Ammon's horn (tissue), 1 donor: Measurements from ENCODE around the gene MMAB.

Experiments
- DNase-seq: peaks from one replicate; pipeline ENCODE4 v3.0.0-alpha.2; 2016; ENCODE audit warnings: low spot score

MMAB gene

GRCh38 chr12:109559200-109559505 lies 14.2 kb downstream of the MMAB start:
- DNase-seq, result no peak

GRCh38 chr12:109558374-109559199 lies 14.7 kb downstream of the MMAB start:
- no peak for DNase-seq

DNA sequence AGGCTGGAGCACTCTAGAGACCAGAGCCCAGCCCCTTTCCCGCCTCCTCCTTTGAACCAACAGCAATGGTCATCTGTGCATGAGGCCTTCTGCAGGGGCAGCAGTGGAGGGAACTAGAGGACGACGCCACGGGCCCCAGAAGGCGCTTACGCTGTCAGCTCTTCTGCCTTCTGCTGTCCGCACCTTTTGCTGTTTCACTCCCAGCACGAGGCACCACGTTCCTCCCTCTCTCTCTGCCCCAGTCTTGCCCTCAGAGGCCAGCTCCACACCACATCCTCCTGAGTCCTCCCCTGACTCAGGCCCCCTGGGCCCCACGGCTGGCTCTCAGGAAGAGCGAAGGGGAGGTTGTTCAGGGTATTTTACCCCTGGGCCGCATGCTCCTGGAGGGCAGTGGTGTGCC lies 15.5 kb downstream of the MMAB start:
- DNase-seq, result no peak

GRCh38 chr12:109557200-109557599 lies 16.1 kb downstream of the MMAB start:
- no peak for DNase-seq

GRCh38 chr12:109555431-109556315 lies 17.6 kb downstream of the MMAB start:
- DNase-seq, result no peak

- DNase-seq, result no peak
Observed at GRCh38 chr12:109554761-109555160, 18.5 kb downstream of the MMAB start.

DNA sequence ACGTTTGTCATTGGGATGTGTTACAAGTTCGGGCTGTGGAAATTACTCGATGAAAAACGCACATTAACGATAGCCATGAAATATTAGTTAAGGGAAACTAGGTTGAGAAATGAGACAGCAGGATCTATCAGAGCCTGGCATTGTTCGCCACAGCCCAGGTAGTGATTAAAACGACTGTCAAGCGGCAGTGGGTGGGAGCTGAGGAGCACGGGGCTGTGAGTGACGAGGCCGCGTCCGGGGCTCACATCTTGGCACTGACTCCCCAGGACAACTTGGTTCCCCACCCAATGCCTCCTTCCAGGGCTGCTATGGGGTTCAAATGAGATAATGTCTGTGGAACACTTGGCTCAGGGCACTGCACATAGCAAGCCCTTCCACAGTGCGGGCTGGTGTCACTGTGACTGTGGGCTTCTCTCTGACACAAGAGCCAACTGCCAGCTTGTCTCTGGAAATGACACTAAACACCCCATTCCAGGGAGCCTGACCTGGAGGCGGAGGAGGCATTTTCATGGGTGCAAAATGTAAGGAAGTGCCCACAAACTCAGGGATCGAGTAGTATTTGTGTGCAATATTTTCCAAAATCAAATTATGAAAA lies 19.3 kb downstream of the MMAB start:
- DNase-seq, result no peak

- no peak for DNase-seq
Observed at GRCh38 chr12:109553483-109553882, 19.8 kb downstream of the MMAB start.

DNA sequence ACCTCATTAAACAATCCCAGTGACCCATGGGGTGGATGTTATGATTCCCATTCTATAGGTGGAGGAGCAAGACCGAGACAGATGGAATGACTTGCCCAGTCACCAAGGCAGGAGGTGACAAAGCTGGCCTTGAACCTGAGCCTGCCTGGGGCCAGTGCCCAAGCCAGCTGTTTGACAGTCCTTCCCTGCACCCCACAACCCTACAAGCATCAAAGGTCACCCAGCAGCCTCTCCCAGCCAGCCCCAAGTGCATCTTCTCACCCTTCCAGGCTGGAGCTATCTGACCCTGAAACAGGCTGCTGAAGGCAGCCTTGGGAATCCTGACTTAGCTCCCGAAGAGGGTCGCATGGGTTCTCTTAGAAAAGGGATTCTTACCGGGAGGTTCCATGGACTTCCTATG lies 20.3 kb downstream of the MMAB start:
- DNase-seq, result no peak

DNA sequence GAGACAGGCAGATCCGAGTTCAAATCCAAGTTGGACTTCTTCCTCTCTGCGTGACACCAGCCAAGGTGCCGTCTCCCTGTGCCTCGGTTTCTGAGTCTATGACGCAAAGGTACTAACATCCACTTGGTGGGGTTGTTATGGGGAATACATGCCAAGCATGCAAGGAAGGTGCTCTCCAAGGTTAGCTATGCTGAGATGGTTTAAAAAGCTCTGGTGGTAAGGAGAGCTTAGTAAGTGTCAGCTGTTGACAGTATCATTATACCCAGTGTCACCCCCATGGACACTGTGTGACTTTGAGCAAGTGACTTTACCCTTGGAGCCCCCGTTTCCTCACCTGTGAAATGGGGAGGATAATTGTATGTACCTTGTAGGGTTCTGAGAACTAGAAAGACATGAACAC lies 22.2 kb downstream of the MMAB start:
- no peak for DNase-seq

DNA sequence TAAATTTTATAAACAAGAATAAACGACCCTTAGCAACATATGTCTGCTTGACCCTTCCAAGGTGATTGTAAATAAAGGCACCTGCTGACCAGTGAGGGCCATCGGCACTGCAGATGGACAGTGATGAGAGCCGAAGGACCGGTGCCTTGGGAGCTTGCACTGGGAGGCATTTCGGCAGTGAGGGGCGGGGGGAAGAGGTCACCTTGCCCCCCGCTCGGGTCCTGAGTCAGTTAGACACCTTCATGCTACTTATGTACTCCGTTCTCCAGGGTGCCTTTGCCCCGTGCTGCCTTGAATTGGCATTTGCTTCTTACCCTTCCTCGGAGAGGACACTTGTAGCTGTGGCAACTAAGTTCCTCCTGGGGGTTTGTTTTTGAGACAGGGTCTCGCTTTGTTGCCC lies 23.0 kb downstream of the MMAB start:
- DNase-seq, result no peak

- no peak for DNase-seq
Observed at GRCh38 chr12:109549613-109550270, 23.6 kb downstream of the MMAB start.

DNA sequence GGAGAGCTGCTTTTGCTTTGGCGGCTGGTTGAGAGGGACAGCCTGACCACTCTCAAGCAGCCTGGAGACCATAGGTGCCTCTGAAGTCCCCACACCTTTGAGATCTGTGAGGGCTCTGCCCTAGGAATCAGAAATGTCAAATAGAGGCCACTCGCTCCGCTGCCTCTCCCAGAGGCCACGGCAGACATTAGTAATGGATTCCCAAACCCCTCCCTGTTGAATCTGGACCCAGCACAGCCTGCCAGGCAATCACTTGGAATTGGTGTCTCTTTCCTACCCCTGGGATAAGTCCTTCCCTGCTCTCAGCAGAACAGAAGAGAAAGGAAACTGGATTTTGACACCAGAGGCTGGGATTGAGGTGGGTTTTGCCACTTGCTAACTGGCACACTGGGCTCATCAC lies 25.0 kb downstream of the MMAB start:
- no peak for DNase-seq

DNA sequence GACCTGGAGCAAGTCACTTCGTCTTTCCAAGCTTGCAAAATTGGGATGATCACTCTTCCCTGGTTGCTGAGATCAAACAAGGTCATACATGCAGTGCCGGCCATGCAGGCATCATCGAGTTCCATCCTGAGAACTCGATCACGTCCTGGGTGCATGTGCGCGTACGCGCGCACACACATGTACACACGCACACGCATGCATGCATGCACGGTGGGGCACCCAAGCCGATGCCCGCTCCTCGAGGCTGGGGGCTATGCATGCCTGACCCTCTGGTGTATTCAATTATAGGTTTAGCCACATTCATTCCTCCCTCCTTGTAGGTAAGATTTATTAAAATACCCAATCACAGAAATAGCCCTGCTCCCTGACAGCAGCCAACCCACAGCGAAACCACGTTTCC lies 26.0 kb downstream of the MMAB start:
- DNase-seq, result no peak

DNA sequence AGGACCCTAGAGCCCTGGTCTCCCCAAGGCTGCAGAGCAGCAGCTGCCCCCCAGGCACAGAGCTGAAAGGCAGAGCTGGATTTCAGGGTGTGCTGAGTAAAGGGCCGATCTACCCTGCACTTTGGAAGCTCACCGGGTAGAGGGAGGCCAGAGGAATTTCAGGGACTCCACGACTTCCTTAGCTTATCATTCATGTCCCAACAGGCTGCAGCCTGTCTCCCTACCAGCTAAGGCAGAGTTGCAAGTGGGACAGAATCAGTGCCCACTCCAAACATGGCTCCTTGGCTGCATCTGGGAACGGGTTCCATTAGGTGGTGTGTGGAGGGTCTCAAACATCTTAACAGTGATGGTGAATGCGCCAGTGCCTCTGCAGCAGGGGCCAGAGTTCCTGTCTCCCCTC lies 27.5 kb downstream of the MMAB start:
- DNase-seq, result no peak

- DNase-seq, result no peak
Observed at GRCh38 chr12:109544955-109545531, 28.3 kb downstream of the MMAB start.

DNA sequence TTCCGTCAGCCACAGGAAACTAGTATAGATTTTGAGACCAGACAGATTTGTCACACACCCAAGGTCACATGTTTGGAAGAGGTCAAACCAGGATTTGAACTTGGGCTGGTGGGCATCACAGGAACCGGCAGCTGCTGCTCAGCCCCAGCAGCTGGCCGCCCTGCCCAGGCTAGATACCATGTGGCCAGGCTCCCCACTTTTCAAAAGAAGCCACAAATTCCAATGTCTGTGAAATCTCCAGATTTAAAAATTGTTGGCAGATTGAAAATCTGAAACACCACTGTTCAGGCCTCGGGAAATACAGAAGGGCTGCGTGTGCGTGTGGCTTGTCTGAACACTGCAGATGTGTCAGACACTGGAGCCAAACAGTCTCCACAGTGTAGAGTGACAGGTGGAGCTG lies 30.4 kb downstream of the MMAB start:
- DNase-seq, result no peak

DNA sequence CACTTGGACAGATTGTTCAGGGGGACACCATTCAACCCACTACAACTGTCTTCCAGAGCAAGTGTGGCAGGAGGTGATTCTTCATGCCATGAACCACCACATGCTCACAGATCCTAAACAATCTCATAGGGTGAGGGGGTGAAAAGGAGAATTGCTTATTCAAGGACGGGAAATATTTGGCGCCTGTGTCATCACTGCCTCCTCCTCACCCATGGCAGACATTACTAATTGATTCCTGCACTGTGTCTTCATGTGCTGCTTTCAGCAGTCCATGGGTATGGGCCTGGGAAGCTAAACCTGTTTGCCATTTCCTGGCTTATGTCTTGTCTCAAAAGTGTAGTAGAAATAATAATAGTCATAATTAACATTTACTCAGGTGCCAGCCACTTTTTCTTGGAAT lies 31.3 kb downstream of the MMAB start:
- no peak for DNase-seq

GRCh38 chr12:109541413-109541726 lies 31.9 kb downstream of the MMAB start:
- DNase-seq, result no peak

GRCh38 chr12:109540526-109541412 lies 32.5 kb downstream of the MMAB start:
- peak; percentile 69 for DNase-seq

DNA sequence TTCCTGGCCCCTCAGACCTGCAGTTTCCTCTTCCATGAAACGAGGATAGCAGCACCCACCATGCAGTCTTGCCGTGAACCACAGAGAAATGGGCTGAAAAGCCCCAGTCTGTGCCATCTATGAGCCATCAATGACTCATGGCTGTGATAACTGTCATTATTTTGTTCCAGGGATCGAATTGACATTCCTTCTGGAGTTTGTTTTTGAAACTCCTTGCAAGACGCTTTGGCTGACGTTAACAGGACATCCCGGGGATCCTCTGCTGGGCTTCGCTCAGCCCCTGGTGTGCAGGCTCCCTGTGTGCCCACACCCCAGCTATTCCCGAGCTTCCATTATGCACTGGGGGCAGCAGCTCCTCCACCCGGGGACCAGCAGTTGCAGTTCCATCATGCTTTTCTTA lies 33.8 kb downstream of the MMAB start:
- DNase-seq, result no peak
